Measurements from ENCODE around the gene PPARG. TPM values are rescaled to one million over a fixed set of nuclear protein-coding genes. Genes with fewer than 3 reads are reported as not detected.

Gene PPARG
- total and polyA plus RNA-seq, 2 of the 8 experiments (the other 6 are each of a cell fraction or from before 2014, with no cell fraction given), result 0.06 TPM; not detected in 1

- Histone ChIP-seq H3K27ac (ENCODE audit: low read depth, low read length) (no peak overlapping the region), H3K4me3 (ENCODE audit: extremely low read depth in 1 of 4, insufficient read depth in 2 of 4, low read depth in 3 of 4, low read length in 4 of 4) (no peak overlapping the region), H3K23me2 (ENCODE audit: low read depth, low read length) (no peaks in the 10 kb centered on the region), H2AK5ac (ENCODE audit: low read depth, low read length) (no peak overlapping the region), H4K20me1 (replicated peaks in 1 of 2; ENCODE audit: control insufficient read depth in 1 of 2, insufficient read depth in 2 of 2, low read length in 2 of 2) (no peaks in the 10 kb centered on the region), H2BK12ac (ENCODE audit: low read depth, low read length) (no peak overlapping the region), H3K23ac (ENCODE audit: insufficient read length) (no peak overlapping the region), H3K79me2 (ENCODE audit: control insufficient read depth in 1 of 2, insufficient read depth in 2 of 2, low read length in 2 of 2) (no peaks in the 10 kb centered on the region), H3K27me3 (replicated peaks in 1 of 4; ENCODE audit: control insufficient read depth in 3 of 4, extremely low read depth in 1 of 4, insufficient read depth in 3 of 4, low read length in 3 of 4) (peaks cover 0 to under 1% (median 0%) of the 10 kb centered on the region in 4 experiments; a peak in 1 of 7 replicates), H3K56ac (replicated peaks; ENCODE audit: insufficient read length, low read depth, low read length) (no peak overlapping the region), H3K36me3 (ENCODE audit: control insufficient read depth in 2 of 4, insufficient read depth in 4 of 4, low read length in 3 of 4) (no peaks in the 10 kb centered on the region), H2BK120ac (replicated peaks; ENCODE audit: low read depth, low read length) (no peak overlapping the region), H3K14ac (ENCODE audit: insufficient read length) (no peak overlapping the region), H2BK5ac (ENCODE audit: low read depth, low read length) (no peak overlapping the region), H3K4me1 (replicated peaks in 1 of 4; ENCODE audit: control insufficient read depth in 3 of 4, insufficient read depth in 4 of 4, low read length in 3 of 4) (no peaks in the 10 kb centered on the region), H4K8ac (ENCODE audit: extremely low read depth, insufficient read depth, low read length) (no peak overlapping the region), H4K91ac (replicated peaks; ENCODE audit: insufficient read length, low read length) (no peak overlapping the region), H3K4me2 (ENCODE audit: insufficient read depth in 1 of 2, low read depth in 2 of 2, low read length in 2 of 2) (no peak overlapping the region), H2BK15ac (ENCODE audit: low read length) (no peak overlapping the region), H3K79me1 (ENCODE audit: low read depth, low read length) (no peaks in the 10 kb centered on the region), H3K18ac (ENCODE audit: extremely low read depth, low read length) (no peak overlapping the region), H2BK20ac (ENCODE audit: low read length) (no peak overlapping the region), H4K5ac (ENCODE audit: insufficient read length, low read depth, low read length) (no peak overlapping the region), H3K4ac (replicated peaks; ENCODE audit: insufficient read length, low read depth, low read length) (no peak overlapping the region), H3K9ac (replicated peaks in 1 of 4; ENCODE audit: extremely low read depth in 1 of 4, low read depth in 3 of 4, low read length in 3 of 4) (no peak overlapping the region), H2AFZ (ENCODE audit: low read length) (no peak overlapping the region), H3K9me3 (ENCODE audit: insufficient read depth in 2 of 2, low read depth in 1 of 2, low read length in 1 of 2) (no peaks in the 10 kb centered on the region)
- 72% methylated on average over 2 of the region's 2 CpGs; no CpG with 5 or more reads in 1 of the 2 experiments for WGBS, 2 experiments (ENCODE audit: extremely low coverage in 1 of 2, insufficient coverage in 1 of 2, insufficient read length in 1 of 2, insufficient replicate concordance in 2 of 2, low coverage in 1 of 2, low lambda C conversion rate in 2 of 2, missing lambda C conversion rate in 1 of 2)
- DNase-seq (ENCODE audit: low read depth in 1 of 2, low spot score in 2 of 2) (no peak), FAIRE-seq (no peak)
- ChIA-PET CTCF (ENCODE audit: partially characterized antibody) (no interaction called here), POLR2A (ENCODE audit: partially characterized antibody) (no interaction called here)
- TF ChIP-seq KDM5A (IDR thresholded peaks at IDR 0.05; ENCODE audit: low read length), result no peak
- no peak for TF ChIP-seq TBP (IDR thresholded peaks at IDR 0.05; ENCODE audit: low read depth, low read length)
- TF ChIP-seq, protein P1, sequence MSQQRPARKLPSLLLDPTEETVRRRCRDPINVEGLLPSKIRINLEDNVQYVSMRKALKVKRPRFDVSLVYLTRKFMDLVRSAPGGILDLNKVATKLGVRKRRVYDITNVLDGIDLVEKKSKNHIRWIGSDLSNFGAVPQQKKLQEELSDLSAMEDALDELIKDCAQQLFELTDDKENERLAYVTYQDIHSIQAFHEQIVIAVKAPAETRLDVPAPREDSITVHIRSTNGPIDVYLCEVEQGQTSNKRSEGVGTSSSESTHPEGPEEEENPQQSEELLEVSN (IDR thresholded peaks at IDR 0.05), result no peak
- TF ChIP-seq ATF3 (IDR thresholded peaks at IDR 0.05; ENCODE audit: insufficient read depth, low read depth, low read length), result no peak
- no peak for TF ChIP-seq CBX8 (IDR thresholded peaks at IDR 0.05; ENCODE audit: borderline replicate concordance, low read depth, low read length)
- TF ChIP-seq POLR2AphosphoS5 (IDR thresholded peaks at IDR 0.05; ENCODE audit: low read depth, low read length), result no peak
- TF ChIP-seq FOSL1 (IDR thresholded peaks at IDR 0.05; ENCODE audit: insufficient read depth, low read depth, low read length), result no peak
- TF ChIP-seq CBX5 (IDR thresholded peaks at IDR 0.05; ENCODE audit: low read depth, low read length), result no peak
- TF ChIP-seq TAF7 (optimal IDR thresholded peaks at IDR 0.05; ENCODE audit: borderline replicate concordance, low read depth, low read length), result no peak
- TF ChIP-seq CREB1 (IDR thresholded peaks at IDR 0.05), result no peak
- TF ChIP-seq USF2 (IDR thresholded peaks at IDR 0.05; ENCODE audit: low read length), result no peak
- TF ChIP-seq, protein P2, sequence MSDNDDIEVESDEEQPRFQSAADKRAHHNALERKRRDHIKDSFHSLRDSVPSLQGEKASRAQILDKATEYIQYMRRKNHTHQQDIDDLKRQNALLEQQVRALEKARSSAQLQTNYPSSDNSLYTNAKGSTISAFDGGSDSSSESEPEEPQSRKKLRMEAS (IDR thresholded peaks at IDR 0.05), result no peak
Observed at GRCh38 chr3:12383218-12383617, 94.3 kb downstream of the PPARG start.
